ENCODE data around the gene CD164.
"Not testable (repeated sequence)": the region's sequence is repeated elsewhere in the genome, so short reads cannot be mapped to it uniquely, and the experiment has no call there.

The CD164 gene

DNA sequence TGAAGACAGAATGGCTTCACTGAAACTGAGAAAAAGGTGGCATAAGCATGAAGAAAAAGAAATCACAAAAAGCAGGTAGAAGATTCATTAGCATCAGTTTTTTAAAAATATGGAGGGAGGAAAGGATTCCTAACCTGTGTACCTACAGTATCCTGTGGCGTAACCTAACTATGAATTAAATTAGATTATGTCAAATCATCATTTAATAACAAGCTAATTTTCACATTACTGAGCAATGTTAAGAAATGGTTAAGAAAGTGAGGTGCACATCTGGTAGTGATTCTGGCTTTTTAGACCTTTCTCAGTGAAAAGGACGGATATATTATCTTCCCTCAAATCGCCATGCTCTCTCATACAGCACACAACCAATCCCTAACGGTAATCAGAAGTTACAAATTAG lies 12.5 kb downstream of the CD164 start:
- TF ChIP-seq, protein P1, sequence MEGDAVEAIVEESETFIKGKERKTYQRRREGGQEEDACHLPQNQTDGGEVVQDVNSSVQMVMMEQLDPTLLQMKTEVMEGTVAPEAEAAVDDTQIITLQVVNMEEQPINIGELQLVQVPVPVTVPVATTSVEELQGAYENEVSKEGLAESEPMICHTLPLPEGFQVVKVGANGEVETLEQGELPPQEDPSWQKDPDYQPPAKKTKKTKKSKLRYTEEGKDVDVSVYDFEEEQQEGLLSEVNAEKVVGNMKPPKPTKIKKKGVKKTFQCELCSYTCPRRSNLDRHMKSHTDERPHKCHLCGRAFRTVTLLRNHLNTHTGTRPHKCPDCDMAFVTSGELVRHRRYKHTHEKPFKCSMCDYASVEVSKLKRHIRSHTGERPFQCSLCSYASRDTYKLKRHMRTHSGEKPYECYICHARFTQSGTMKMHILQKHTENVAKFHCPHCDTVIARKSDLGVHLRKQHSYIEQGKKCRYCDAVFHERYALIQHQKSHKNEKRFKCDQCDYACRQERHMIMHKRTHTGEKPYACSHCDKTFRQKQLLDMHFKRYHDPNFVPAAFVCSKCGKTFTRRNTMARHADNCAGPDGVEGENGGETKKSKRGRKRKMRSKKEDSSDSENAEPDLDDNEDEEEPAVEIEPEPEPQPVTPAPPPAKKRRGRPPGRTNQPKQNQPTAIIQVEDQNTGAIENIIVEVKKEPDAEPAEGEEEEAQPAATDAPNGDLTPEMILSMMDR (IDR thresholded peaks at IDR 0.05; ENCODE audit: low read length) = no peak

GRCh38 chr6:109364382-109365078 lies 17.7 kb downstream of the CD164 start:
- H3K4me3 ChIP-seq (ENCODE audit: low read length); H3K9me3 ChIP-seq (replicated peaks; ENCODE audit: insufficient read depth, low read length); H3F3A ChIP-seq (ENCODE audit: insufficient read depth, low read length); H3K4me2 ChIP-seq (ENCODE audit: low read depth, low read length); H2AFZ ChIP-seq (ENCODE audit: low read length); H3K9me2 ChIP-seq (replicated peaks; ENCODE audit: insufficient read depth, low read length); H3K27me3 ChIP-seq (replicated peaks; ENCODE audit: insufficient read depth, low read length); H3K4me1 ChIP-seq (ENCODE audit: low read length); H3K27ac ChIP-seq (ENCODE audit: low read length); H4K20me1 ChIP-seq (ENCODE audit: insufficient read depth, low read length); DNase-seq; H3K9ac ChIP-seq (ENCODE audit: low read length): not testable (repeated sequence)
- H3K36me3 ChIP-seq (replicated peaks; ENCODE audit: insufficient read depth, low read length) = peaks cover 31% of the 10 kb centered on the region
- H3K79me2 ChIP-seq (ENCODE audit: low read length) = peaks cover 20% of the 10 kb centered on the region

More for the DNA sequence above, 12.5 kb downstream of the CD164 start:
- peaks cover 48% of the 10 kb centered on the region for H3K36me3 ChIP-seq (replicated peaks; ENCODE audit: insufficient read depth, low read length)
- no peaks in the 10 kb centered on the region for H3K27me3 ChIP-seq (replicated peaks; ENCODE audit: insufficient read depth, low read length)
- H3K9ac ChIP-seq (ENCODE audit: low read length) = no peak overlapping the region
- no peaks in the 10 kb centered on the region for H3K9me3 ChIP-seq (replicated peaks; ENCODE audit: insufficient read depth, low read length)
- H3K9me2 ChIP-seq (replicated peaks; ENCODE audit: insufficient read depth, low read length) = no peaks in the 10 kb centered on the region
- H3K4me2 ChIP-seq (ENCODE audit: low read depth, low read length) = no peak overlapping the region
- H2AFZ ChIP-seq (ENCODE audit: low read length) = no peak overlapping the region
- no peaks in the 10 kb centered on the region for H4K20me1 ChIP-seq (ENCODE audit: insufficient read depth, low read length)
- H3K4me3 ChIP-seq (ENCODE audit: low read length) = no peak overlapping the region
- no peaks in the 10 kb centered on the region for H3K4me1 ChIP-seq (ENCODE audit: low read length)
- peaks cover 63% of the 10 kb centered on the region for H3K79me2 ChIP-seq (ENCODE audit: low read length)
- no peak overlapping the region for H3K27ac ChIP-seq (ENCODE audit: low read length)
- no peaks in the 10 kb centered on the region for H3F3A ChIP-seq (ENCODE audit: insufficient read depth, low read length)
- no peak for DNase-seq

DNA sequence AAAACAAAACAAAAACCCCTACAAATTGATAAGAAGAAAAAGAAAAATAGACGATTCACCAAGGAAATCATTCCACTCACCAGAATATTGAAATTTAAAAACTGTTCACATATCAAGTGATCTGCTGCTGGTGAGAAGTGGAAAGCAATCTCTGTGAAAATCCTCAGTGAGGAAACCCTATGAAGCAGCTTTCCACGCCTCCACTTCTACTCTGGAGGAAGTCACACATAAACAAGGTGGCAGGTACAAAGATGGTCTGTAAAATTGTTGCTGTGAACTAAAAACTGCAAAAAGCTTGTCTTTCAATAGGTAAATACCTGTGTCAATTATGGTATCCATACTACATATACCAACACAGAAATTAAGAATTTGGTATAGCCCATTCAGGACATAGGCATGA lies 18.5 kb downstream of the CD164 start:
- H3K36me3 ChIP-seq (replicated peaks; ENCODE audit: insufficient read depth, low read length) = peaks cover 28% of the 10 kb centered on the region
- no peaks in the 10 kb centered on the region for H3K9me3 ChIP-seq (replicated peaks; ENCODE audit: insufficient read depth, low read length)
- DNase-seq = no peak

More for the DNA sequence above, 18.5 kb downstream of the CD164 start:
- no peaks in the 10 kb centered on the region for H3K27me3 ChIP-seq (replicated peaks; ENCODE audit: insufficient read depth, low read length)
- no peak overlapping the region for H2AFZ ChIP-seq (ENCODE audit: low read length)
- no peaks in the 10 kb centered on the region for H3F3A ChIP-seq (ENCODE audit: insufficient read depth, low read length)
- peaks cover 17% of the 10 kb centered on the region; the same call in 1 of the 2 replicates for H3K79me2 ChIP-seq (ENCODE audit: low read length)
- no peak overlapping the region for H3K27ac ChIP-seq (ENCODE audit: low read length)
- no peak overlapping the region for H3K4me2 ChIP-seq (ENCODE audit: low read depth, low read length)
- H3K4me3 ChIP-seq (ENCODE audit: low read length) = no peak overlapping the region
- no peaks in the 10 kb centered on the region for H4K20me1 ChIP-seq (ENCODE audit: insufficient read depth, low read length)
- no peaks in the 10 kb centered on the region for H3K4me1 ChIP-seq (ENCODE audit: low read length)
- no peaks in the 10 kb centered on the region for H3K9me2 ChIP-seq (replicated peaks; ENCODE audit: insufficient read depth, low read length)
- H3K9ac ChIP-seq (ENCODE audit: low read length) = no peak overlapping the region
- TF ChIP-seq EZH2 (optimal IDR thresholded peaks at IDR 0.05; ENCODE audit: low read depth, low read length) (no peak), EZH2phosphoT487 (IDR thresholded peaks at IDR 0.05; ENCODE audit: low read length) (no peak)
- TF ChIP-seq, protein P1 (IDR thresholded peaks at IDR 0.05; ENCODE audit: low read length) = no peak
